ENCODE measurements around the gene TSR1. TPM values are rescaled to one million over a fixed set of nuclear protein-coding genes. Genes with fewer than 3 reads are reported as not detected.

Gene TSR1
- total RNA-seq = 42.4 and 46.4 TPM in 2 replicates

GRCh38 chr17:2336215-2336851, at the start of gene TSR1:
Gene TSR1 (minus strand): TSS chr17:2336457. CDS start chr17:2336427, 30 bp downstream.

GRCh38 chr17:2336852-2337543, 741 bp upstream of the TSR1 start, which contains the start of gene SGSM2:
Gene SGSM2 (plus strand): TSS chr17:2337501. CDS start chr17:2337689, 188 bp downstream.

GRCh38 chr17:2303204-2304188, 32.8 kb downstream of the TSR1 start, which contains the start of the genes SMG6 and SRR:
Gene SMG6 (minus strand): TSS chr17:2303785. CDS start chr17:2303720, 65 bp downstream.
Gene SRR (plus strand): TSS chr17:2303950. CDS start chr17:2315561, 11,611 bp downstream.

Small RNAs within 50 kb of the gene (small RNA-seq; reads per million reads assigned to genes)
- gene AC006435.3 = not detected
- gene SNORD91A = 75.0 reads per million, percentile 98 among the genes with 10 or more reads in this experiment
- 10.5 reads per million, percentile 91 among the genes with 10 or more reads in this experiment for gene SNORD91B

Other genes with a start within 250 kb of the TSR1 start
- gene SMG6, start 32.7 kb downstream of the TSR1 start, total RNA-seq = 38.7 and 39.9 TPM in 2 replicates
- gene SRR, start 32.5 kb downstream of the TSR1 start, total RNA-seq = 28.5 and 29.2 TPM in 2 replicates
- 57.3 and 65.4 TPM in 2 replicates for gene SGSM2, start 1.0 kb upstream of the TSR1 start, total RNA-seq
- 15.5 and 24.5 TPM in 2 replicates for gene MNT, start 64.6 kb upstream of the TSR1 start, total RNA-seq
- 12.6 and 16.4 TPM in 2 replicates for gene METTL16, start 175.4 kb upstream of the TSR1 start, total RNA-seq